ENCODE measurements around the gene STAT5B. TPM values are rescaled to one million over a fixed set of nuclear protein-coding genes. Genes with fewer than 3 reads are reported as not detected.
A peak's percentile ranks its signal among the peaks of the same experiment; 100 is the strongest.

The STAT5B gene
- total and polyA plus RNA-seq, 9 of the 15 experiments (the other 6 are each of a cell fraction or from before 2014, with no cell fraction given): 20.8 to 176 (median 92.4) TPM

DNA sequence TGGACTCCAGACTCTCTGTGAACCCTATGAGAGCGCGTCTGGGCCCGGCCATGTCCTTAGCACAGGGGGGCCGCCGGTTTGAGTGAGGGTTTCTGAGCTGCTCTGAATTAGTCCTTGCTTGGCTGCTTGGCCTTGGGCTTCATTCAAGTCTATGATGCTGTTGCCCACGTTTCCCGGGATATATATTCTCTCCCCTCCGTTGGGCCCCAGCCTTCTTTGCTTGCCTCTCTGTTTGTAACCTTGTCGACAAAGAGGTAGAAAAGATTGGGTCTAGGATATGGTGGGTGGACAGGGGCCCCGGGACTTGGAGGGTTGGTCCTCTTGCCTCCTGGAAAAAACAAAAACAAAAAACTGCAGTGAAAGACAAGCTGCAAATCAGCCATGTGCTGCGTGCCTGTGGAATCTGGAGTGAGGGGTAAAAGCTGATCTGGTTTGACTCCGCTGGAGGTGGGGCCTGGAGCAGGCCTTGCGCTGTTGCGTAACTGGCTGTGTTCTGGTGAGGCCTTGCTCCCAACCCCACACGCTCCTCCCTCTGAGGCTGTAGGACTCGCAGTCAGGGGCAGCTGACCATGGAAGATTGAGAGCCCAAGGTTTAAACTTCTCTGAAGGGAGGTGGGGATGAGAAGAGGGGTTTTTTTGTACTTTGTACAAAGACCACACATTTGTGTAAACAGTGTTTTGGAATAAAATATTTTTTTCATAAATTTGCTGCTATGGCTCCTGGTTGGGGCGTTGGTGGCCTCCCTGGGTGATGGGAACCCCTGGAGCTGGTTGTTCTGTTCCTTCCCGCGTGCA lies 35.2 kb upstream of the STAT5B start (continued):
- TF ChIP-seq PHF8 (IDR thresholded peaks at IDR 0.05; ENCODE audit: borderline replicate concordance, low read length) (no peak), CHD4 (IDR thresholded peaks at IDR 0.05; ENCODE audit: insufficient read depth, insufficient replicate concordance, low read depth, low read length, poor library complexity, severe bottlenecking) (no peak), ZNF224 (CRISPR knock-in tag; IDR thresholded peaks at IDR 0.05) (no peak), GABPB1 (CRISPR knock-in tag; IDR thresholded peaks at IDR 0.05) (no peak), RHOXF2B (CRISPR knock-in tag; conservative IDR thresholded peaks at IDR 0.05) (no peak), ZNF143 (CRISPR knock-in tag; IDR thresholded peaks at IDR 0.05) (no peak), NELFE (IDR thresholded peaks at IDR 0.05; ENCODE audit: insufficient read depth, insufficient read length) (no peak), ESRRA (IDR thresholded peaks at IDR 0.05; ENCODE audit: borderline replicate concordance, low read depth) (no peak), HLTF (IDR thresholded peaks at IDR 0.05) (no peak), ZBED1 (IDR thresholded peaks at IDR 0.05) (0 out of 2 replicates have a peak, but pooled peaks have one; percentile 36), ARHGAP35 (IDR thresholded peaks at IDR 0.05; ENCODE audit: partially characterized antibody) (no peak), MAZ (CRISPR knock-in tag; conservative IDR thresholded peaks at IDR 0.05 in 1 of 2, IDR thresholded peaks at IDR 0.05 in 1 of 2) (peak in 1 of 2 experiments; percentile 76; a peak in 2 of 4 replicates), ZKSCAN8 (CRISPR knock-in tag; IDR thresholded peaks at IDR 0.05) (peak; percentile 59), ZNF408 (CRISPR knock-in tag; IDR thresholded peaks at IDR 0.05; ENCODE audit: low read depth) (no peak)
- TF ChIP-seq, protein P1, sequence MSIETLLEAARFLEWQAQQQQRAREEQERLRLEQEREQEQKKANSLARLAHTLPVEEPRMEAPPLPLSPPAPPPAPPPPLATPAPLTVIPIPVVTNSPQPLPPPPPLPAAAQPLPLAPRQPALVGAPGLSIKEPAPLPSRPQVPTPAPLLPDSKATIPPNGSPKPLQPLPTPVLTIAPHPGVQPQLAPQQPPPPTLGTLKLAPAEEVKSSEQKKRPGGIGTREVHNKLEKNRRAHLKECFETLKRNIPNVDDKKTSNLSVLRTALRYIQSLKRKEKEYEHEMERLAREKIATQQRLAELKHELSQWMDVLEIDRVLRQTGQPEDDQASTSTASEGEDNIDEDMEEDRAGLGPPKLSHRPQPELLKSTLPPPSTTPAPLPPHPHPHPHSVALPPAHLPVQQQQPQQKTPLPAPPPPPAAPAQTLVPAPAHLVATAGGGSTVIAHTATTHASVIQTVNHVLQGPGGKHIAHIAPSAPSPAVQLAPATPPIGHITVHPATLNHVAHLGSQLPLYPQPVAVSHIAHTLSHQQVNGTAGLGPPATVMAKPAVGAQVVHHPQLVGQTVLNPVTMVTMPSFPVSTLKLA (conservative IDR thresholded peaks at IDR 0.05): peak; percentile 75 to 83
- TF ChIP-seq, protein P2, sequence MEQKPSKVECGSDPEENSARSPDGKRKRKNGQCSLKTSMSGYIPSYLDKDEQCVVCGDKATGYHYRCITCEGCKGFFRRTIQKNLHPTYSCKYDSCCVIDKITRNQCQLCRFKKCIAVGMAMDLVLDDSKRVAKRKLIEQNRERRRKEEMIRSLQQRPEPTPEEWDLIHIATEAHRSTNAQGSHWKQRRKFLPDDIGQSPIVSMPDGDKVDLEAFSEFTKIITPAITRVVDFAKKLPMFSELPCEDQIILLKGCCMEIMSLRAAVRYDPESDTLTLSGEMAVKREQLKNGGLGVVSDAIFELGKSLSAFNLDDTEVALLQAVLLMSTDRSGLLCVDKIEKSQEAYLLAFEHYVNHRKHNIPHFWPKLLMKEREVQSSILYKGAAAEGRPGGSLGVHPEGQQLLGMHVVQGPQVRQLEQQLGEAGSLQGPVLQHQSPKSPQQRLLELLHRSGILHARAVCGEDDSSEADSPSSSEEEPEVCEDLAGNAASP (IDR thresholded peaks at IDR 0.05): no peak
- TF ChIP-seq, protein P3, sequence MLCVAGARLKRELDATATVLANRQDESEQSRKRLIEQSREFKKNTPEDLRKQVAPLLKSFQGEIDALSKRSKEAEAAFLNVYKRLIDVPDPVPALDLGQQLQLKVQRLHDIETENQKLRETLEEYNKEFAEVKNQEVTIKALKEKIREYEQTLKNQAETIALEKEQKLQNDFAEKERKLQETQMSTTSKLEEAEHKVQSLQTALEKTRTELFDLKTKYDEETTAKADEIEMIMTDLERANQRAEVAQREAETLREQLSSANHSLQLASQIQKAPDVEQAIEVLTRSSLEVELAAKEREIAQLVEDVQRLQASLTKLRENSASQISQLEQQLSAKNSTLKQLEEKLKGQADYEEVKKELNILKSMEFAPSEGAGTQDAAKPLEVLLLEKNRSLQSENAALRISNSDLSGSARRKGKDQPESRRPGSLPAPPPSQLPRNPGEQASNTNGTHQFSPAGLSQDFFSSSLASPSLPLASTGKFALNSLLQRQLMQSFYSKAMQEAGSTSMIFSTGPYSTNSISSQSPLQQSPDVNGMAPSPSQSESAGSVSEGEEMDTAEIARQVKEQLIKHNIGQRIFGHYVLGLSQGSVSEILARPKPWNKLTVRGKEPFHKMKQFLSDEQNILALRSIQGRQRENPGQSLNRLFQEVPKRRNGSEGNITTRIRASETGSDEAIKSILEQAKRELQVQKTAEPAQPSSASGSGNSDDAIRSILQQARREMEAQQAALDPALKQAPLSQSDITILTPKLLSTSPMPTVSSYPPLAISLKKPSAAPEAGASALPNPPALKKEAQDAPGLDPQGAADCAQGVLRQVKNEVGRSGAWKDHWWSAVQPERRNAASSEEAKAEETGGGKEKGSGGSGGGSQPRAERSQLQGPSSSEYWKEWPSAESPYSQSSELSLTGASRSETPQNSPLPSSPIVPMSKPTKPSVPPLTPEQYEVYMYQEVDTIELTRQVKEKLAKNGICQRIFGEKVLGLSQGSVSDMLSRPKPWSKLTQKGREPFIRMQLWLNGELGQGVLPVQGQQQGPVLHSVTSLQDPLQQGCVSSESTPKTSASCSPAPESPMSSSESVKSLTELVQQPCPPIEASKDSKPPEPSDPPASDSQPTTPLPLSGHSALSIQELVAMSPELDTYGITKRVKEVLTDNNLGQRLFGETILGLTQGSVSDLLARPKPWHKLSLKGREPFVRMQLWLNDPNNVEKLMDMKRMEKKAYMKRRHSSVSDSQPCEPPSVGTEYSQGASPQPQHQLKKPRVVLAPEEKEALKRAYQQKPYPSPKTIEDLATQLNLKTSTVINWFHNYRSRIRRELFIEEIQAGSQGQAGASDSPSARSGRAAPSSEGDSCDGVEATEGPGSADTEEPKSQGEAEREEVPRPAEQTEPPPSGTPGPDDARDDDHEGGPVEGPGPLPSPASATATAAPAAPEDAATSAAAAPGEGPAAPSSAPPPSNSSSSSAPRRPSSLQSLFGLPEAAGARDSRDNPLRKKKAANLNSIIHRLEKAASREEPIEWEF (CRISPR knock-in tag; IDR thresholded peaks at IDR 0.05): no peak
- TF ChIP-seq, protein P4, sequence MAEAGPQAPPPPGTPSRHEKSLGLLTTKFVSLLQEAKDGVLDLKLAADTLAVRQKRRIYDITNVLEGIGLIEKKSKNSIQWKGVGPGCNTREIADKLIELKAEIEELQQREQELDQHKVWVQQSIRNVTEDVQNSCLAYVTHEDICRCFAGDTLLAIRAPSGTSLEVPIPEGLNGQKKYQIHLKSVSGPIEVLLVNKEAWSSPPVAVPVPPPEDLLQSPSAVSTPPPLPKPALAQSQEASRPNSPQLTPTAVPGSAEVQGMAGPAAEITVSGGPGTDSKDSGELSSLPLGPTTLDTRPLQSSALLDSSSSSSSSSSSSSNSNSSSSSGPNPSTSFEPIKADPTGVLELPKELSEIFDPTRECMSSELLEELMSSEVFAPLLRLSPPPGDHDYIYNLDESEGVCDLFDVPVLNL (CRISPR knock-in tag; IDR thresholded peaks at IDR 0.05; ENCODE audit: low read depth): no peak

All from K562 (cell line).